HUDEP-2 (cell line): ENCODE data around the gene IFNA8.
"Not testable (repeated sequence)": the region's sequence is repeated elsewhere in the genome, so short reads cannot be mapped to it uniquely, and the experiment has no call there.

ENCODE experiments used
- DNase-seq, 76 experiments: peaks; one replicate each; lab custom pipeline; 2025; ENCODE audit not compliant: unreplicated experiment in 76 of 76; lab: John Stamatoyannopoulos, UW

IFNA8 gene

DNA sequence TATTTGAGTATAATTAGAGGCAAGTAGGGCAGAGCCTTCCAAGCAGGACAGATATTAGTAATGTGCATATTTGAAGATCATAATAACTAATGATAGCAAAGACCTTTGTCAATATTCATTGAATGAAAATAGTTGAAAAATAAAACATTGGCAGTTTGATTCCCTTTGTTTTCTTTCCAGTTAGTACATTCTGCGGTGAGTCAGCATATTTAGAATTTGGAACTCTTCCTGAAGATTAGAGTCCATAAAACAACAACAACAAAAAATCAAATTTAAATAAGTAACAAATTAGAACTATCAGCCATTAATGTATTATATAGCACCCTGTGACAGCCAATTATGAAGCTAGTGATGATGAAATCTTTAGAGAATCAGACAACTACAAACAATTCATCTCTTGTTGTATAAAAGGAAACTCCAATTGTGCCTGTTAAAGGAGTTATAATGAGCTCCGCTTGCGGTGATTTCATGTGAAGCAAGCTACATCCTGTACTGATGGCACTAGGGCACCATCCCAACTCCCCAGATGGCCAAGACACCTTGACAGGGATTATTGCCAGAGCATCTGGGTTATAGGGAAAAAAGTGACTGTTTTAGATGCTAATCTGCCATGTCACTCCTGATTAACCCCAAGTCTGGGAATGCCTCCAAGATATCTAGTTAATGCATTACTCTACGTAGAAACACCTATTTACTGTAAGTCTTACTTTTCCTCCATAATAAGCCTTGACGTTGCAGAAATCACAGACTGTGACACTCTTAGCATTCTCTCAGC lies 6.8 kb downstream of the IFNA8 start:
- DNase-seq: no peak

DNA sequence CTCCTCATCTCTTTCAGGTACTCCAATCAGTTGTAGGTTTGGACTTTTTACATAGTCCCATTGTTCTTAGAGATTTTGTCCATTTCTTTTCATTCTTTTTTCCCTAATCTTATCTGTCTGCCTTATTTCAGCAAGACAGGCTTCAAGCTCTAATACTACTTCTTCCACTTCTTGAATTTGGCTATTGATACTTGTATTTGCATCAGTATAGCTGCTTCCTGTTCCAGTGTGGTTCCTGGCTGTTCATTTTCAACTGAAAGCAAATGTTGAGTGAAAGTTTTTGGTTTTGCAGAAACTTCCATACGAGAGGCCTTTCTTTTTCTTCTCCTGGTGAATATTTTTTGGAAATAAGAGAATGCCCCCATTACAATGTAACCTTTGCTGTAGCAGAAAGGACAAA lies 19.3 kb downstream of the IFNA8 start:
- no peak for DNase-seq

DNA sequence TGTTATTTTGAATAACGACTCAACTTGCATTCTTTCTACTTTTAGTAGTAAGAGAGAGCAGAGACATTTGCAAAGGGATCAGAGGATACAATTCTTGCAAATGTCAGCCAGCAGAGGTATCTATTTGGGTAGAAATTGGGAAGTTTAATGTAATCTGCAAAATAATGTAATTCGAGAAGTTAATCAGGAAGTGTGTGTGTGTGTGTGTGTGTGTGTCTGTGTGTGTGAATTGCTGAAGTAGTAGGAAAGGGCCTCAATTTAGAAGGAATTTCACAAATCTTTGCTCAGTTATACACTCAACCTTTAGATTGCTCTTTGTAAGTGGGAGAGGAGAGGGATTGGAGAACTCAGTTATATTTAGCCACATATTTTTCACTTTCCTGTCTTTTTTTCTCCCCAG lies 20.3 kb downstream of the IFNA8 start:
- DNase-seq: no peak

DNA sequence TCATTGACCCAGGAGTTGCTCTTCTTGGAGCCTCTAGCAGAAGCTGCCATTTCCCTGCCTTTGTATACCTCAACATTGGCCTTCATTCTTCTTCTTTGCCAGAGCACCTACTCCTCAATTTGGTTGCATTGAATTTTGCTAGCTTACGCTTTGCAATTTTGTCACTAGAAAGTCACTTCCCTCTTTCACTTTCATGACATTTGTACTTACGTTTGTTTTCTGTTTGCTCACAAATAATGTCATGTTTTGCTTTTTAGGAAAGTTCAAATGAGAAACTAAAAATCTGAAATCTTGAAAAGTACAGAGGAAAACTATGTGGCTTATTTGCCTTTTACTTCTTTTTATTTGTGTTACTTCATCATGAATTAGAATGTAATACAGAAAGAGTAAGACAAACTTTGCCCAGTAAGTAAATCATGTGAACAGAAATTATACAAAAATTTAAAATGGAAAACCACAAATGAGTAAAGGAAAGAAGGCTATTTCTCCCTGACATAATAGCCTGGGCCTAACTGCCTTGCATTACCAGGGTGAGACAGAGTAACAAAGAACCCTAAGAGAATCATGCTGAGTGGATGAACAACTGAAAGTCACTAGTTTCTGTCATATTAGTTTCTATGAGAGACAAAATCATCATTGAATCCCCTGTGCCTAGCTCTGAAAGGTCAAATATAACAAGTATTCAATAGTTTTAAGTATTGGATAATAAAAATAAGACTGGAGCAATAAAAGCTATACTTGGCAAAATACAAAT lies 23.9 kb downstream of the IFNA8 start:
- no peak for DNase-seq

DNA sequence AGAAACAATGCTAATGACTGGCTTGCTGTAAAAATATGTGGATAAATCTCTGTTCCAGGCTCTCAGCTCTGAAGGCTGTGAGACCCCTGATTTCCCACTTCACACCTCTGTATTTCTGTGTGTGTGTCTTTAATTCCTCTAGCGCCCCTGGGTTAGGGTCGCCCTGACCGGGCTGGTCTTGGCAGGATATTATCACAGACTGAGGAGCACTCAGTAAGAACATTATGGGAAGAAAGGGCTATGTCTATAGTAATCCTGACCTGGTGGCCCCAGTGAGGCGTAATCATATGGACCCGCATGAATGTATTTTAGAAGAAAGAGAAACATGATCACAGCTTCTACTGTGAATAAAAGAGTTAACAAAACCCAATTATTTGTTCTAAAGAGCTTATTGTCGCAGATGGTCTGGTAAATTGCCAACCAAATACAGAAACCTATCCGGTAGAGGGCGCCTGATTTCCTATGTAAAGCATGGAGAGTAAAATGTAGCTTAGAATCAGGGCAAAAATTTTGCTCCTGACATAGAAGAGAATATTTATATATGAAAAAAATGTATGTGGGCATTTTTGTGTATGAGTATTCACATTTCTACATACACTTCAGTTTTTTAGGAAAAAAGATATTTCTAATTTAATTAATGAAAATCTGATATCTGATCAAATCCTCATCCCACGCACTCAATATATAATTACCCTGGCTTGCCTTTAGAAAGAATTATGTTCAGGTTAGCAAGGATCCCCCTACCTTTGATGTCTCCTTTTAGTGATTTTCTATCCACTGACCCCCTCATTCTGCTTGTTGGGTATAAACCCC lies 25.5 kb downstream of the IFNA8 start:
- DNase-seq: peak in 16 of 76 experiments; percentile 1 to 47 (median 6)

DNA sequence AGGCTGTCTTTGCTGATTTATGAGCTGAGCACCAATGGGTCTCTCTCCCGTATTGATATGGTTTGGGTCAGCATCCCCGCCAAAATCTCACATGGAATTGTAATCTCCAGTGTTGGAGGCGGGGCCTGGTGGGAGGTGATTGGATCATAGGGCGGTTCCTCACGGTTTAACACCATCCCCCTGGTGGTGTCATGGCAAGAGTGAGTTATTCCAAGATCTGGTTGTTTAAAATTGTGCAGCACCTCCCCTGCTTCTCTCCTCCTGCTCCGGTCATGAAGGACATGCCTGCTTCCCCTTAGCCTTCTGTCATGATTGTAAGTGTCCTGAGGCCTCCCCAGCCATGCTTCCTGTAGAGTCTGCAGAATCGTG lies 26.1 kb downstream of the IFNA8 start:
- not testable (repeated sequence) for DNase-seq

DNA sequence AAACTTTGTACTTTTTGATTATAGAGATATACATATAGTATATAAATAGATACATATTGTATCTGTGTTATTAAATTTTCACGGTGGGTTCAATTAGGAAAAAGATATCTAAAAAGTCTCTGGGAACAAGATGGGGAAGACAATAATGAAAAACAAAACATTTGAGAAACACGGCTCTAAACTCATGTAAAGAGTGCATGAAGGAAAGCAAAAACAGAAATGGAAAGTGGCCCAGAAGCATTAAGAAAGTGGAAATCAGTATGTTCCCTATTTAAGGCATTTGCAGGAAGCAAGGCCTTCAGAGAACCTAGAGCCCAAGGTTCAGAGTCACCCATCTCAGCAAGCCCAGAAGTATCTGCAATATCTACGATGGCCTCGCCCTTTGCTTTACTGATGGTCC lies 31.2 kb downstream of the IFNA8 start, which contains the start of gene IFNA1:
Gene IFNA1 (plus strand): TSS at position 301 of the 400 bp plus-strand sequence. CDS start 69 bp downstream, at position 370.
- DNase-seq: no peak

DNA sequence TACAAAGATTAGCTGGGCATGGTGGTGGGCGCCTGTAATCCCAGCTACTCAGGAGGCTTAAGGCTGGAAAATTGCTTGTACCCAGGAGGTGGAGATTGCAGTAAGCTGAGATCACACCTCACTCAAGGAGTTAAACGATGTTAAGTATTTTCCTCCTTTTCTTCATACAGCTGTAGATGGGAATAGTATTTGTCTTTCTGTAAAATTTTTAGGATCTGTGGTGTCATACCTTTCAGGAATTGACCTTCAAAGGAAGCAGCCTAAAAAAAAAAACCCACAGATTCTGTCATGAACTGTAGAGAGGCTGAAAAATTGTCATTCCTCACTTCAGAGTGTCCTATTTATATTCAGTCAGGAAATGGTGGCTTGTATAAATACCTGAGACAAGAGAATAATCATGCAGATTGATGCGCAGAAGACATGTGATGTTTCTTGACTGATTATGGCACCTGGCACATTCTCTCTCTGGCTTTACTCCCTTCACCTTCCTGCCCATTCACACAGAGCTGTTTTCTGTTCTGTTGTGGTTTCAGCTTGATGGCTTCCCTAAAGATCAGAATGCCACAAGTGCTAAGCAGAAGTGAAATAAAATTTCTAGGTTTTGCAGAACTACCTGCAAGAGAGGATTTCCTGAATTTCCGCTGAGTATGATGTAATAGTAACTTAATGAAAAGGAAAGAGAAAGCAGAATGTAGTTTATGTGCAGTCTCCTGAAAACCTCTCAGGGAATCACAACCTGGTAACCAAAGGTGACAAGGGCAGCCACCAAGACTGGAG lies 35.1 kb downstream of the IFNA8 start:
- no peak for DNase-seq

DNA sequence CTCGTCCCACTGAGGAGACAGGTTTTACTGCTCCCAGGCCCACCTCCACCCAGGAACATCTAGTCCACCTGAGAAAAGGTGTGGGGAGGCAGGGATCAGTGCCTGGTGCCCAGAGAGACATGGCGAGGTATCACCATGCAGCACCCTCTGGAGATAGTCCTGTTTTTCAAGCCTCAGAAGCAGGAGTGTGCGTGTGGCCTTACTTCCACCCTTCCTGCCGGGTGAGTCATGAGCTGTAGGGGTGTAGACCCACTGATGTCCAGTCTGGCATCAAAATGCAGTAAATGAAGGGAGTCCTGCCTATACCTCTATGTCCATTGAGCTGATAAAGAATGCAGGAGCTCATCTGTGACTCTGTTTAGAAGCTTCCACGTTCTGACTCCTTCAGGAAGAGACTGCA lies 40.4 kb downstream of the IFNA8 start:
- DNase-seq: not testable (repeated sequence)

DNA sequence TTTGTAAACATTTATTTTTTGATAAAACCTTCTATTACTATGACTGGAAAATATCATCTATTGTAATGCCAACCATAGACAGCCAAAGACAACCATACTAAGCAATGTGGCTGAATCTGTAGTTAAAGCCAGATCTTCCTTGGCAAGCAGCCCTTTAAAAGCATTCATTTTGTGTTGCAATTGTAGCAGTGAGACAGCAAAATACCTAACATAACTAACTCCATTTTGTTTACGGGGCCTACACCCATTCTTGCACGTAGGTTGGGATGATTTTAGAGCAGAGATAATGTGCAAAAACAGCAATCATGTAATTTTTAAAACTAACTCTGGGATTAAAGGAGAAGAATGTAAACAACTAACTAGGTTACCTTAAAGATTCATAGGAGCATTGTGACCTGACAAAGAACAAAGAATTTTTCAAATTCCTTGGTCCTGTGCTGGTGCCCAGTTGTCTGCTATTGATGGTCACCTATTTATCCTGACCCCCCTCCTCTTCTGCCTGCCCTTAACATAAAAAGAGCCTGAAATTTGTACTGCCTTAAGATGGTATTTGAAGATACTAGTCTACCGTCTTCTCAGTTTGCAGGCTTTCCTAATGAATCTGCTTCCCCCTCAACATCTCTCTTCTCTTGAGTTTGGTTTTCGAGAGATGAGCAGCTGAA lies 41.9 kb downstream of the IFNA8 start:
- no peak for DNase-seq

DNA sequence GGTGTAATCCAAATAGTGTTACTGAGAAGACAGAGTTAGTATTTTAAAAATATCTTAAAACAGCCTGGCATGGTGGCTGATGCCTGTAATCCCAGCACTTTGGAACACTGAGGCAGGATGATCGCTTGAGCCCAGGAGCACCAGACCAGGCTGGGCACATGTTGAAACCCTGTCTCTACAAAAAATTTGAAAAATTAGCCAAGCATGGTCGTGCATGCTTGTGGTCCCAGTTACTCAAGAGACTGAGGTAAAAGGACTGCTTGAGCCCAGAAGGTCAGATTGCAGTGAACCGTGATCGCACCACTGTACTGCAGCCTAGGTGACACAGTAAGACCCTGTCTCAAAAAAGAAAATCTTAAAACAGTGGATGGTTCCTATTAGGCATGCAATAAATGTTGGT lies 43.8 kb downstream of the IFNA8 start:
- no peak for DNase-seq

DNA sequence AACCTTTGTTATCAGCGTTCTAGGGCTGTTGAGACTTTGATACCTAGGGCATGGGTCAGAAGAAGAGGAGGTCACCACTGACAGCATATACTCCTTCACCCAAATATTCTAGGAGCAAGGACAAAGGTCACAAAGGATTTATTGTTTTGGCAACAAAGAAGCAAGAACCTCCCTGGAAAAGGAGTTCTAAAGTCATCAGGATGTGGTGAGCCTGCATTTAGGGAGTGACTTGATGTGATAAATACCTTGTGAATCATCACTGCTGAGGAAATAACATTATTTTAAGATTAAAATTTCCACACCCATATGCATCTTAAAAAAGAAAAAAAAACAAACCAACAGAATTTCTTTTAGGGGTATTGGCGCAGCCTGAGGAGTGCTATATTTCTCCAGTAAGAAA lies 45.2 kb downstream of the IFNA8 start:
- no peak for DNase-seq

DNA sequence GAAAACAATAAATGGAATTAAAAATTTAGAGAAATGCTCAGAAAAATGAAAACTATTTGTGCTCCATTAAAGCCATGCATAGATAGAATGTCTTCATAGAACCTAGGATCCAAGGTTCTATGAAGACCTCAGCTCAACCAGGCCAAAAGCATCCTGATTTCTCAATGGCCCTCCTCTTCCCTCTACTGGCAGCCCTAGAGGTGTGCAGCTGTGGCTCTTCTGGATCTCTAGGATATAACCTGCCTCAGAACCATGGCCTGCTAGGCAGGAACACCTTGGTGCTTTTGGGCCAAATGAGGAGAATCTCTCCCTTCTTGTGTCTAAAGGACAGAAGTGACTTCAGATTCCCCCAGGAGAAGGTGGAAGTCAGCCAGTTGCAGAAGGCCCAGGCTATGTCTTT lies 46.4 kb downstream of the IFNA8 start:
- peak in 7 of 76 experiments; percentile 1 to 22 (median 4) for DNase-seq
